AG04450 (cell line): ENCODE data around the gene EFNA5. TPM values are rescaled to one million over a fixed set of nuclear protein-coding genes. Genes with fewer than 3 reads are reported as not detected.

Experiments used
- CTCF ChIA-PET: fragments of 300-600, 350-600 bp; formaldehyde crosslinking; extraction: SDS; loops from one replicate; lab custom pipeline; 2022; ENCODE audit warnings: antibody characterized with exemption, inconsistent platforms; lab: Charles Lee
- POLR2A ChIA-PET: fragments of 350-600 bp; formaldehyde crosslinking; extraction: SDS; loops from one replicate; lab custom pipeline; 2021; ENCODE audit warnings: antibody characterized with exemption, inconsistent platforms; lab: Yijun Ruan, JAX
- DNase-seq: peaks from one replicate; pipeline ENCODE4 v3.0.0-alpha.2; 2011; ENCODE audit warnings: low read depth, low spot score
- H3K27ac ChIP-seq: one replicate; pipeline ENCODE4 v1.5.1; 2012; ENCODE audit warnings: low read depth, low read length, control low read depth
- H3K27me3 ChIP-seq: one replicate; pipeline ENCODE4 v1.6.0; 2012; ENCODE audit warnings: low read length; ENCODE audit not compliant: control insufficient read depth, insufficient read depth
- H3K4me3 ChIP-seq: 2 replicates; pipeline ENCODE4 v1.5.1; 2011; ENCODE audit warnings: mild to moderate bottlenecking, low read depth, low read length, control low read depth
- H3K9me3 ChIP-seq: 2 replicates; pipeline ENCODE4 v1.5.1; 2012; ENCODE audit warnings: low read length; ENCODE audit not compliant: control insufficient read depth, insufficient read depth
- CTCF ChIP-seq: IDR thresholded peaks from 2 replicates; pipeline ENCODE4 v1.5.1; 2011; ENCODE audit warnings: low read depth, low read length, control low read depth, inconsistent platforms
- polyA plus RNA-seq: library from polyadenylated mRNA; depleted of rRNA; stranded (reverse); fragments of >200 nt; gene quantifications from 2 replicates; pipeline ENCODE4 v1.2.3, GENCODE V29; 2011

EFNA5 gene
- polyA plus RNA-seq, 1 experiment = 3.0 TPM

- Histone ChIP-seq H3K27ac (no peak overlapping the region), H3K27me3 (no peaks in the 10 kb centered on the region), H3K9me3 (no peaks in the 10 kb centered on the region), H3K4me3 (no peak overlapping the region)
- no peak for DNase-seq
- POLR2A ChIA-PET = no interaction called here
- no peak for TF ChIP-seq CTCF
- CTCF ChIA-PET = no interaction called here
Measured at GRCh38 chr5:107415762-107416161, 255.0 kb downstream of the EFNA5 start.

- Histone ChIP-seq H3K27ac (no peak overlapping the region), H3K9me3 (no peaks in the 10 kb centered on the region), H3K4me3 (no peak overlapping the region), H3K27me3 (no peaks in the 10 kb centered on the region)
- ChIA-PET POLR2A (no interaction called here), CTCF (interaction anchor here (1.5 kb wide), 1 partner anchor 158 kb away, joined by 4 read pairs; no protein-coding TSS in a partner anchor)
- TF ChIP-seq CTCF = no peak
- no peak for DNase-seq
Measured at GRCh38 chr5:107414802-107415201, 255.9 kb downstream of the EFNA5 start.

- ChIA-PET CTCF (interaction anchor here (1.5 kb wide), 1 partner anchor 159 kb away, joined by 4 read pairs; no protein-coding TSS in a partner anchor), POLR2A (no interaction called here)
- no peak for TF ChIP-seq CTCF
- DNase-seq = no peak
- Histone ChIP-seq H3K9me3 (no peaks in the 10 kb centered on the region), H3K4me3 (no peak overlapping the region), H3K27me3 (no peaks in the 10 kb centered on the region), H3K27ac (no peak overlapping the region)
Measured at GRCh38 chr5:107413754-107414153, 257.0 kb downstream of the EFNA5 start.

GRCh38 chr5:107408564-107408963 lies 262.2 kb downstream of the EFNA5 start:
- ChIA-PET CTCF (no interaction called here), POLR2A (no interaction called here)
- TF ChIP-seq CTCF = no peak
- DNase-seq = no peak
- H3K4me3 ChIP-seq = no peak overlapping the region
- H3K27ac ChIP-seq = no peak overlapping the region
- no peaks in the 10 kb centered on the region for H3K27me3 ChIP-seq
- H3K9me3 ChIP-seq = no peaks in the 10 kb centered on the region

- no peak for DNase-seq
- CTCF ChIA-PET = no interaction called here
Measured at GRCh38 chr5:107407713-107408298, 262.9 kb downstream of the EFNA5 start.

More at GRCh38 chr5:107407713-107408298, 262.9 kb downstream of the EFNA5 start:
- TF ChIP-seq CTCF = no peak
- H3K4me3 ChIP-seq = no peak overlapping the region
- H3K27me3 ChIP-seq = no peaks in the 10 kb centered on the region
- POLR2A ChIA-PET = no interaction called here
- no peaks in the 10 kb centered on the region for H3K9me3 ChIP-seq
- H3K27ac ChIP-seq = no peak overlapping the region
